BJ (cell line): ENCODE data around the gene PTPRC. TPM values are rescaled to one million over a fixed set of nuclear protein-coding genes. Genes with fewer than 3 reads are reported as not detected.

ENCODE experiments used
- CTCF ChIA-PET: fragments of 350-600 bp; formaldehyde crosslinking; extraction: SDS; loops from one replicate; lab custom pipeline; 2021; ENCODE audit warnings: antibody characterized with exemption, inconsistent platforms; lab: Yijun Ruan, JAX
- POLR2A ChIA-PET: fragments of 300-600 bp; sonication (Branson Sonifier 250); formaldehyde crosslinking; extraction: SDS; loops from one replicate; lab custom pipeline; 2021; ENCODE audit warnings: antibody characterized with exemption; lab: Charles Lee
- DNase-seq: peaks from one replicate; pipeline ENCODE4 v3.0.0-alpha.2; 2011; ENCODE audit warnings: low read depth
- H3K27me3 ChIP-seq: 2 replicates; pipeline ENCODE4 v1.6.0; 2011; ENCODE audit warnings: low read length; ENCODE audit not compliant: control insufficient read depth, insufficient read depth
- H3K36me3 ChIP-seq: 2 replicates; pipeline ENCODE4 v1.5.1; 2011; ENCODE audit warnings: low read length; ENCODE audit not compliant: control insufficient read depth, insufficient read depth
- H3K4me3 ChIP-seq: 2 replicates; pipeline ENCODE4 v1.5.1; 2011; ENCODE audit warnings: low read depth, mild to moderate bottlenecking, control low read depth, low read length
- CTCF ChIP-seq: IDR thresholded peaks from 2 replicates; pipeline ENCODE4 v1.5.1; 2011; ENCODE audit warnings: low read depth, mild to moderate bottlenecking, control low read depth, inconsistent platforms, low read length, moderate library complexity; ENCODE audit not compliant: insufficient read depth
- polyA minus RNA-seq: library from RNA; depleted of rRNA, polyadenylated mRNA; stranded (reverse); fragments of >200 nt; gene quantifications from 2 replicates; pipeline ENCODE4 v1.2.3, GENCODE V29; 2011; rRNA and poly(A)+ RNA removed
- polyA plus RNA-seq: library from polyadenylated mRNA; depleted of rRNA; stranded (reverse); fragments of >200 nt; gene quantifications from 2 replicates; pipeline ENCODE4 v1.2.3, GENCODE V29; 2011; rRNA removed

Gene PTPRC
- 0.20 and 0.22 TPM in 2 replicates for polyA plus RNA-seq
- 0.33 TPM in 1 of 2 replicates, not detected in the other for polyA minus RNA-seq

GRCh38 chr1:198638894-198639635 is at the start of gene PTPRC:
PTPRC (plus strand) TSS chr1:198639040; CDS start chr1:198639269, 229 bp downstream.
- H3K36me3 ChIP-seq, result no peaks in the 10 kb centered on the region
- ChIA-PET POLR2A (no interaction called here), CTCF (no interaction called here)
- no peaks in the 10 kb centered on the region for H3K27me3 ChIP-seq
- TF ChIP-seq CTCF, result no peak
- H3K4me3 ChIP-seq, result no peak within 1 kb of the TSS
- DNase-seq, result no peak

GRCh38 chr1:198590454-198590853 is 48.4 kb upstream of the PTPRC start:
- POLR2A ChIA-PET, result no interaction called here
- no peak for DNase-seq
- no peak for TF ChIP-seq CTCF
- H3K4me3 ChIP-seq, result no peak overlapping the region
- no peaks in the 10 kb centered on the region for H3K36me3 ChIP-seq
- CTCF ChIA-PET, result no interaction called here
- H3K27me3 ChIP-seq, result no peaks in the 10 kb centered on the region

GRCh38 chr1:198595765-198596164 is 43.1 kb upstream of the PTPRC start:
- H3K27me3 ChIP-seq, result no peaks in the 10 kb centered on the region
- no peak for TF ChIP-seq CTCF
- DNase-seq, result no peak
- H3K36me3 ChIP-seq, result no peaks in the 10 kb centered on the region
- ChIA-PET POLR2A (no interaction called here), CTCF (interaction anchor here (1.1 kb wide), 1 partner anchor 14 kb away, joined by 4 read pairs; no protein-coding TSS in a partner anchor)
- H3K4me3 ChIP-seq, result no peak overlapping the region

- DNase-seq, result no peak
- no peaks in the 10 kb centered on the region for H3K27me3 ChIP-seq
- ChIA-PET POLR2A (no interaction called here), CTCF (no interaction called here)
- no peaks in the 10 kb centered on the region for H3K36me3 ChIP-seq
- TF ChIP-seq CTCF, result no peak
- H3K4me3 ChIP-seq, result no peak overlapping the region
Observed at GRCh38 chr1:198597690-198598430, 41.0 kb upstream of the PTPRC start.

- CTCF ChIA-PET, result interaction anchor here (0.7 kb wide), 1 partner anchor 84 kb away, joined by 3 read pairs; no protein-coding TSS in a partner anchor
- H3K27me3 ChIP-seq, result no peaks in the 10 kb centered on the region
- H3K36me3 ChIP-seq, result no peaks in the 10 kb centered on the region
- no peak overlapping the region for H3K4me3 ChIP-seq
- TF ChIP-seq CTCF, result no peak
- DNase-seq, result no peak
- POLR2A ChIA-PET, result no interaction called here
Observed at GRCh38 chr1:198598796-198599321, 40.0 kb upstream of the PTPRC start.
